Ishikawa (cell line): Measurements from ENCODE around the gene RNH1.

Experiments
- CEBPB ChIP-seq: IDR thresholded peaks from 2 replicates; pipeline ENCODE4 v1.6.1; 2012
- CREB1 ChIP-seq: IDR thresholded peaks from 2 replicates; pipeline ENCODE4 v1.6.1; 2012; ENCODE audit warnings: low read depth
- EGR1 ChIP-seq: IDR thresholded peaks from 2 replicates; pipeline ENCODE4 v1.6.1; 2012
- FOXM1 ChIP-seq: IDR thresholded peaks from 2 replicates; pipeline ENCODE4 v1.6.1; 2012; ENCODE audit warnings: low read depth, borderline replicate concordance
- NFIC ChIP-seq: IDR thresholded peaks from 2 replicates; pipeline ENCODE4 v1.6.1; 2012
- RAD21 ChIP-seq: IDR thresholded peaks from 2 replicates; pipeline ENCODE4 v1.6.1; 2012; ENCODE audit warnings: low read depth
- REST ChIP-seq: IDR thresholded peaks from 2 replicates; pipeline ENCODE4 v1.6.1; 2012; ENCODE audit warnings: low read depth, mild to moderate bottlenecking
- TAF1 ChIP-seq: IDR thresholded peaks from 2 replicates; pipeline ENCODE4 v1.6.1; 2012; ENCODE audit warnings: low read depth, mild to moderate bottlenecking
- TCF12 ChIP-seq: IDR thresholded peaks from 2 replicates; pipeline ENCODE4 v1.6.1; 2012; ENCODE audit warnings: low read depth
- TEAD4 ChIP-seq: IDR thresholded peaks from 2 replicates; pipeline ENCODE4 v1.6.1; 2012
- YY1 ChIP-seq: IDR thresholded peaks from 2 replicates; pipeline ENCODE4 v1.6.1; 2012; ENCODE audit warnings: low read depth
- ZBTB7A ChIP-seq: IDR thresholded peaks from 2 replicates; pipeline ENCODE4 v1.6.1; 2012; ENCODE audit warnings: low read depth
- TF ChIP-seq, protein P1 (sequence below): IDR thresholded peaks from 2 replicates; pipeline ENCODE4 v1.6.1; 2012

GRCh38 chr11:521177-521688, 14.2 kb upstream of the RNH1 start:
- TF ChIP-seq TAF1: no peak
- no peak for TF ChIP-seq FOXM1
- no peak for TF ChIP-seq NFIC
- no peak for TF ChIP-seq TEAD4
- no peak for TF ChIP-seq CREB1
- no peak for TF ChIP-seq TCF12
- no peak for TF ChIP-seq YY1
- no peak for TF ChIP-seq RAD21
- TF ChIP-seq ZBTB7A: no peak
- TF ChIP-seq, protein P1, sequence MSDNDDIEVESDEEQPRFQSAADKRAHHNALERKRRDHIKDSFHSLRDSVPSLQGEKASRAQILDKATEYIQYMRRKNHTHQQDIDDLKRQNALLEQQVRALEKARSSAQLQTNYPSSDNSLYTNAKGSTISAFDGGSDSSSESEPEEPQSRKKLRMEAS: no peak
- TF ChIP-seq REST: no peak
- no peak for TF ChIP-seq CEBPB
- no peak for TF ChIP-seq EGR1
